ENCODE data around the gene LNPEP.
"Not testable (repeated sequence)": the region's sequence is repeated elsewhere in the genome, so short reads cannot be mapped to it uniquely, and the experiment has no call there.

Gene LNPEP

GRCh38 chr5:96928931-96929708, 6.8 kb upstream of the LNPEP start:
- DNase-seq (ENCODE audit: low read depth in 2 of 2, low spot score in 1 of 2), result no peak

DNA sequence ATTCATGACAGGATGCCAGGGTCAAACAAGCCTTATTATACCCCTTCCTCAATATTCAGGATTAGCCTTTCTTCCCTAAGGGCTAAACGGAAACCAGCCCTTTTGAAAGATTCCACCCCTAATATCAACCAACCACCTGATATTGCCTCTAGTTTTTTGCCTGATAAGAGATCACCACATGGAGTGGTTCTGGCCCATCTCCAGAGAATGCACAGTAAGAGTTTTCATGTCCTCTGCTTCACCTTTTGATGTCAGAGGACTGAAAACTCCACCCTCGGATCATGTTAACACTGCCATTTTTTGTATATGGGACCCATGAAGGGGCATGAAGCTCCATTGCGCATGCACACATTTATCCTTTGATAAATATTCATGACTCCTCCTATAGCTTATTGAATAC, 5.8 kb upstream of the LNPEP start:
- no peak for DNase-seq (ENCODE audit: low read depth in 2 of 2, low spot score in 1 of 2)

GRCh38 chr5:96930589-96930988, 5.3 kb upstream of the LNPEP start:
- no peak for DNase-seq (ENCODE audit: low read depth in 2 of 2, low spot score in 1 of 2)

GRCh38 chr5:96931037-96931436, 4.8 kb upstream of the LNPEP start:
- not testable (repeated sequence) for DNase-seq (ENCODE audit: low read depth in 2 of 2, low spot score in 1 of 2)

DNA sequence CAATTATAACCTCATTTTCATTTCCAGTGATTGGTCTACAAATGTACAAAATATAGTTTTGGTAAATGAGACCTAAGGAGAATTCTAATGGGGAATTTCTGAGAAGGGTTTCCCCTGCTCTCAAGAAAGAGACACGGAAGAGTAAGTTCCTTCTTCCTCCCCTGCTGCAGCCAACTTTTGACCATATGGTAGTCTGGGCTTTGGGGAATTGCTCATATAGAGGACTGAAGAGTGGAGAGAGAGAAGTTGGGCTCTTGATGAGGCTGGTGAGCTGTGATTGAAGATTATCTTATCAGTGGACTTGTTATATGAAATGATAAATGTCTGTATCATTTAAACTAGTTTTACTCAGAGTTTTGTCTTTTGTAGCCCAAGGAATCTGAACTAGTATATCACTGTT, 4.3 kb upstream of the LNPEP start:
- DNase-seq (ENCODE audit: low read depth in 2 of 2, low spot score in 1 of 2), result no peak

GRCh38 chr5:96932026-96932425, 3.9 kb upstream of the LNPEP start:
- no peak for DNase-seq (ENCODE audit: low read depth in 2 of 2, low spot score in 1 of 2)

DNA sequence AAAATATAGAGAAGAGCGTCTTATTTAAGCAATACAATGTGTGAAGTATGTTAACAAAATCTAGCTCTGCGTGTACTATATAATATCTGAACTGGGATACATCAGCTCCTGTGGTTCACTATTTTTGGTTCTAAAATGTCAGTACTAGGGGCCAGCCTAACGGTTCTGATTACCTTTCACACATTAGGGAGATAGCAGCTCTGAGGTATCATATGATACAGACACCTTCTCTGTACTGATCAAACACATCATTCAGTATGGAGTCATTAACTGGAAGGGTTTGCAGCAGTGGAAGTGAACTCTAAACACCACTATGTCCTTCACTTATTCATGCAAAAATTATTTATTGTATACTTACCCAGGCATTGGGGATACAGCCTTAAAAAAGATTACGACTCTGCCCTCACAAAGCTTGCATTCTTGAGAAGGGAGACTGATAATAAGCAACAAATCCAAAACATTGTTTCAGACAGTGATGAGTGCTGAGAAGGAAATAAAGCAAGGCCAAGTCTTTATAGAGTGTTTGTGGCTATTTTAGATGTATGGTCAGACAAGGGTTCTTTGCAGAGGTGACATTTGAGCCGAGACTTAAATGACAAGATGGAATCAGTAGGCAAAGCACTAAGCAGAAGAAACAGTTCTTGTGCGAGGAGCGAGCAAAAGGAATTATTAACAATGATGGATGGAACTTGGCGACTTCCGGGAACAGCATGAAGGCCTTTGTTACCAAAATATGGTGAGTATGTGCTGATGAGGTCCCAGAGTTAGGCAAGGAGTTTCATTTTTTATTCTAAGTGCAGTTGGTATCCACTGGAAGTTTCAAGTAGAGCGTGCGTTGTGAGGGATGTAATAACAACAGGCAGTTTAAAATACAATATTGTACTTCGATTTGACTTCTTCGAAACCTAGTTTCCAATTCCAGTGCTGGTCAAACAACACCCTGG, 1.8 kb upstream of the LNPEP start:
- DNase-seq (ENCODE audit: low read depth in 2 of 2, low spot score in 1 of 2), result no peak

DNA sequence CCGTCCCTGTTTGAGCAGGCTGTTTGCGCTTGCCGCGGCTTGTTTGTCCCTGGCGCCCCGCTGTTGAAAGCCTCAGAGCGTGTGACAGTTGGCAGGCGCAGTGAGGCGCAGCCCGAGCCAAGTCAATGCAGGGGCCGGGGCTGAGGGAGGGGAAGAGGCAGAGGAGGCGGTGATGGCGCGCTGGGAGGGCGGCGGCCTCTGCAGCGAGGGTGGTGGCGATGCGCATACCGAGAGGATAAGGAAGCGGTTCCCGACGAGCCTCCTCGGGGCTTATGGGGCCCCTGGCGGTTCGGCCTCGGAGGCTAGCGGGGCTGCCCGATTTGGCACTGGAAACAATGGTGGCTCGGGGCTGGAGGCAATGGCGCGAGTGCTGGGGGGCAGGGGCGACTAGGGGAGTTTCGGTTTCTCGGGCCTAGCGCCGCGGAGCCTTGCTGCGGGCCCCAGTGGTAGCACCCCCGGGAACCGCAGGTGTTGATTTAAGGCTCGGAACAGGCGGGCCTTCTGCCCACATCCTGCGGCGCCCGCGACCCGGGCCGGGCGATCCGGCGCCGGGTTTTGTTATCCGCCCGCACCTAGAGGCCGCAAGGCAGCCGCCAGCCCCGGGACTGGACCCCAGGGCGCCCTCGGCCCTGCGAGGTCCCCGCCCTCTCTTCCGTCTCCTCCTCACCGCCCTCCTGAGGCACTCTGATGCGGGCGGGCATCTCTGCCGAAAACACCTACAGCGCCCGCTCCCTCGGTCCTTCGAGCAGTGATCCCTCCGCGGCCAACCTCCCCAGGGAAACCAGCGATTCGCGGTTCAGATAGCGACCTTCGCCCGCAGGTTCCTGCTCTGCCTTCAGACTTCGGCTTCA, 947 bp upstream of the LNPEP start:
- DNase-seq (ENCODE audit: low read depth in 2 of 2, low spot score in 1 of 2), result peak; percentile 71 to 83

- peak in 1 of 2 donors; percentile 18 for DNase-seq (ENCODE audit: low read depth in 2 of 2, low spot score in 1 of 2)
Measured at GRCh38 chr5:96936431-96937320, 796 bp downstream of the LNPEP start.

- no peak for DNase-seq (ENCODE audit: low read depth in 2 of 2, low spot score in 1 of 2)
Measured at GRCh38 chr5:96940586-96940985, 4.7 kb downstream of the LNPEP start.

DNA sequence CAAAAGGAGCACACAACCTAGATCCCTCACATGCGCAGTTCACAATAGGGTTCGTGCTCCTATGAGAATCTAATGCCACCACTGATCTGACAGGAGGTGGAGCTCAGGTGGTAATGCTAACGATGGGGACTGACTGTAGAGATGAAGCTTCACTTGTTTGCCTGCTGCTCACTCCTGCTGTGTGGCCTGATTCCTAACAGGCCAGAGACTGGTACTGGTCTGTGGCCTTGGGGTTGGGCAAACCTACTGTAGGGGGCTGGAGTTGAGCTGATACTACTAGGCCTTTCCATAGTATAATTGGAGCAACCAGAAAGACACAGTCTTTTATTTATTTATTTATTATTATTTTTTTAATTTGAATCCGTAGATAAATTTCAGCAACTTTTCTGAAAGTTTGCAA, 5.3 kb downstream of the LNPEP start:
- DNase-seq (ENCODE audit: low read depth in 2 of 2, low spot score in 1 of 2), result no peak

GRCh38 chr5:96942078-96942477, 6.2 kb downstream of the LNPEP start:
- DNase-seq (ENCODE audit: low read depth in 2 of 2, low spot score in 1 of 2), result peak in 1 of 2 donors; percentile 12

- no peak for DNase-seq (ENCODE audit: low read depth in 2 of 2, low spot score in 1 of 2)
Measured at GRCh38 chr5:96942911-96943310, 7.0 kb downstream of the LNPEP start.

GRCh38 chr5:96943799-96944198, 7.9 kb downstream of the LNPEP start:
- no peak for DNase-seq (ENCODE audit: low read depth in 2 of 2, low spot score in 1 of 2)

- no peak for DNase-seq (ENCODE audit: low read depth in 2 of 2, low spot score in 1 of 2)
Measured at GRCh38 chr5:96945144-96945897, 9.4 kb downstream of the LNPEP start.

- no peak for DNase-seq (ENCODE audit: low read depth in 2 of 2, low spot score in 1 of 2)
Measured at GRCh38 chr5:96946381-96946780, 10.5 kb downstream of the LNPEP start.

DNA sequence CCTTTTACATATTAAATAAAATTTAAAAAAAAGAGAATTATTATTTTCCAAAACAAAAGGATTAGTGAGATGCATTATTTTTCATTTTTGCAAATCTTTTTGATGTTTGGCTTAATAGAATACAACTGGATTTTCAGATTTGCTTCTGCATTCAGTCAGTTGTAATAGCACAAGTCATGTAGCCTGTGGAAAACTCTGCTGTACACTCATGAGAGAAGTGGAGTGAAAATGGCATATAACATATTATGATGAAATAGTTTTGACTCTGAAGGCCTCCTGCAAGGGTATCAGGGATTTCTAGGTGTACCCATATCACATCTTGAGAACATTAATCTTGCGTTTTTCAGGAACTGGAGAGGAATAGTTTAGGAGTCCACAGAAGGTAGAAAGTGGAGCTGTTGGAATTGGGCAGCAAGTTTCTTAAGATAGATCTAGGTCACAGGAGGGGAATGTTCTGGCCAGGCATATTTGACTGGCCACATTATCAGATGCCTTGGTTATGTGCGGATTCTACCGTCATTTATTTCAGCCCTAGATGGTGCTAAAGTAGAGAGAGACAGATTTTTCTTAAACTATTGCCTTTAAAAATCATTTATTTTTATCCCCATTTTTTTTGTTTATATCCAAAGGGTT, 16.4 kb downstream of the LNPEP start:
- no peak for DNase-seq (ENCODE audit: low read depth in 2 of 2, low spot score in 1 of 2)

DNA sequence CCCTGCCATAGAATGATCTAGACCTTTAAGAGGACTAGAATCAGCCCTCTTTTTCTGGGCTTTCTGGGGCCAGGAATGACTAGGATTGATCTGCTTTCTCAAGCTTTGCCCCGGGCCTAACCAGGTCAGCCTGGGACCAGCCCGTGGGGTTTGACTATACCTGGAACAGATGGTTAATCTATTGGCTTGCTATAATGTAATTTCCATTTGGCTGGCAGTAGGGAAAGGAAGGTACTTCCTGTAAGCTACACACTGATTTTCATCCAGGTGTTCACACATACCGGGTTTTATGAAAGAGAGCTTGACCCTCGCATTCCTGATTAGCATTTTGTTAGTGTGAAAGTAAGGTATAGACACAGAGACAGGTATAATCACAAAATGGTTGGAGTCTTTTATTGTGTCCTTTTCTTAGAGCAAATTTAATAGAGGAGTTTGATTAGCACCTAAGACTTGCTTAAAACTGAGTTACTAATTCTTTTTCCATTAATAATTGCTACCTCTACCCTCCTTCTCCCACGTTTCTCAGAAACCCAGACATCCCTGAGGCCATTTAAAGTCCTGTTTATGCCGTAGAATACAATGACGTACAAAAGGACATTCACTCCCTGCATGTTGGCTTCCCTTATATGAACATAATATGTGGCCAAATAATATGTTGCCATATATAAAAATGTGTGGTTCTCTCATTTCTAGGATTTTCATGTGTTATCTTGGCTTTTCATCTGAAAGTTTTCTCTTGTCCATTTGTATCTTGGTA, 17.3 kb downstream of the LNPEP start:
- no peak for DNase-seq (ENCODE audit: low read depth in 2 of 2, low spot score in 1 of 2)

Measured in stimulated activated CD8-positive, alpha-beta memory T cell treated with anti-CD3 and anti-CD28 coated beads, Interleukin-4, amount 100 ng/mL, for 4 hours (primary cell).